DOHH2 (cell line): ENCODE results near the gene TCP11L1.

Experiments
- H3F3A ChIP-seq: fragments of 200-600 bp; sonication (generic), shearing (Covaris generic); 2 replicates; pipeline ENCODE4 v1.6.0; 2016; ENCODE audit warnings: antibody characterized with exemption, mild to moderate bottlenecking; ENCODE audit not compliant: control insufficient read depth, insufficient read depth
- H3K27ac ChIP-seq: fragments of 200-600 bp; sonication (generic); 2 replicates; pipeline ENCODE4 v1.5.1; 2014; ENCODE audit warnings: low read depth, mild to moderate bottlenecking, low read length, moderate library complexity
- H3K27me3 ChIP-seq: fragments of 200-600 bp; sonication (generic); 2 replicates; pipeline ENCODE4 v1.6.1; 2014; ENCODE audit warnings: mild to moderate bottlenecking, low read length, mixed read lengths; ENCODE audit not compliant: control insufficient read depth
- H3K36me3 ChIP-seq: fragments of 200-600 bp; sonication (generic); 2 replicates; pipeline ENCODE4 v1.6.1; 2014; ENCODE audit warnings: mild to moderate bottlenecking, low read length, moderate library complexity, mixed read lengths; ENCODE audit not compliant: control insufficient read depth
- H3K4me1 ChIP-seq: fragments of 200-600 bp; sonication (generic); 2 replicates; pipeline ENCODE4 v1.6.1; 2014; ENCODE audit warnings: mild to moderate bottlenecking, low read length, mixed read lengths; ENCODE audit not compliant: control insufficient read depth
- H3K4me2 ChIP-seq: fragments of 200-600 bp; sonication (generic); 2 replicates; pipeline ENCODE4 v1.6.0; 2014; ENCODE audit warnings: mild to moderate bottlenecking, low read length, moderate library complexity
- H3K4me3 ChIP-seq: fragments of 200-600 bp; sonication (generic); 2 replicates; pipeline ENCODE4 v1.5.1; 2014; ENCODE audit warnings: mild to moderate bottlenecking, low read length, mixed read lengths
- H3K79me2 ChIP-seq: fragments of 200-600 bp; sonication (generic); 2 replicates; pipeline ENCODE4 v1.6.1; 2014; ENCODE audit warnings: mild to moderate bottlenecking, low read length, mixed read lengths; ENCODE audit not compliant: control insufficient read depth
- H3K9me2 ChIP-seq: fragments of 200-600 bp; sonication (generic); replicated peaks from 2 replicates; pipeline ENCODE4 v1.6.1; 2014; ENCODE audit warnings: mild to moderate bottlenecking, low read length, mixed read lengths; ENCODE audit not compliant: control insufficient read depth
- H3K9me3 ChIP-seq: fragments of 200-600 bp; sonication (generic); 2 replicates; pipeline ENCODE4 v1.6.1; 2014; ENCODE audit warnings: antibody characterized with exemption, low read length, mixed read lengths; ENCODE audit not compliant: control insufficient read depth, insufficient read depth
- H4K20me1 ChIP-seq: fragments of 200-600 bp; sonication (generic); 2 replicates; pipeline ENCODE4 v1.6.0; 2014; ENCODE audit warnings: low read depth, mild to moderate bottlenecking, antibody characterized with exemption, low read length, moderate library complexity; ENCODE audit not compliant: control insufficient read depth, insufficient read depth
- EZH2phosphoT487 ChIP-seq: fragments of 200-600 bp; sonication (generic); IDR thresholded peaks from 2 replicates; pipeline ENCODE4 v1.6.1; 2017; ENCODE audit warnings: borderline replicate concordance, mild to moderate bottlenecking, antibody characterized with exemption, low read length, moderate library complexity, mixed read lengths
- TF ChIP-seq, protein P1 (sequence below): fragments of 200-600 bp; sonication (generic); IDR thresholded peaks from one replicate; pipeline ENCODE4 v1.5.1; 2014; ENCODE audit warnings: antibody characterized with exemption, mild to moderate bottlenecking, low read depth, low read length; ENCODE audit not compliant: poor library complexity, severe bottlenecking

TCP11L1 gene

DNA sequence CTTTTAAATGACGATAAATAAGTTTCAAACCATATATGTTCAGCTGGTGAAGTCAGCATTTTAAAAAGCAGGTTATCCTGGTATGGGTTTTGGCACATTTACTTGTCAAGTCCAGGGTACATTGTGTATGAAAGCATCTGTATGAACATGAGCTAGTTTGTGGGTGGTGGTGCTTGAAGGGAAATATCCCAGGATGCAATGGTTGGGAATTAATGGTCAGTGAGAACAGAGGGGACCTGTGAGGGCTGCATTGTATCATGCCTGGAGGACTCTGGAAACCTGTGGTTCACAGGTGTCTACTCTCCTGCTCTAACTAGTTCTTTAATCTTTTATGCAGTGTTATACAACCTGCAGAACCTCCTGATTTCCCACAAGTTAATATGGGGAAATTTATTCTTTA is 17.9 kb upstream of the TCP11L1 start:
- H3K27ac ChIP-seq: no peak overlapping the region
- peaks cover 29% of the 10 kb centered on the region; the same call in 1 of the 2 replicates for H3K27me3 ChIP-seq
- no peaks in the 10 kb centered on the region for H3K9me2 ChIP-seq
- no peaks in the 10 kb centered on the region for H3K9me3 ChIP-seq
- H3K4me3 ChIP-seq: no peak overlapping the region
- TF ChIP-seq, protein P1, sequence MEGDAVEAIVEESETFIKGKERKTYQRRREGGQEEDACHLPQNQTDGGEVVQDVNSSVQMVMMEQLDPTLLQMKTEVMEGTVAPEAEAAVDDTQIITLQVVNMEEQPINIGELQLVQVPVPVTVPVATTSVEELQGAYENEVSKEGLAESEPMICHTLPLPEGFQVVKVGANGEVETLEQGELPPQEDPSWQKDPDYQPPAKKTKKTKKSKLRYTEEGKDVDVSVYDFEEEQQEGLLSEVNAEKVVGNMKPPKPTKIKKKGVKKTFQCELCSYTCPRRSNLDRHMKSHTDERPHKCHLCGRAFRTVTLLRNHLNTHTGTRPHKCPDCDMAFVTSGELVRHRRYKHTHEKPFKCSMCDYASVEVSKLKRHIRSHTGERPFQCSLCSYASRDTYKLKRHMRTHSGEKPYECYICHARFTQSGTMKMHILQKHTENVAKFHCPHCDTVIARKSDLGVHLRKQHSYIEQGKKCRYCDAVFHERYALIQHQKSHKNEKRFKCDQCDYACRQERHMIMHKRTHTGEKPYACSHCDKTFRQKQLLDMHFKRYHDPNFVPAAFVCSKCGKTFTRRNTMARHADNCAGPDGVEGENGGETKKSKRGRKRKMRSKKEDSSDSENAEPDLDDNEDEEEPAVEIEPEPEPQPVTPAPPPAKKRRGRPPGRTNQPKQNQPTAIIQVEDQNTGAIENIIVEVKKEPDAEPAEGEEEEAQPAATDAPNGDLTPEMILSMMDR: no peak
- no peak for TF ChIP-seq EZH2phosphoT487
- H3F3A ChIP-seq: no peaks in the 10 kb centered on the region
- no peaks in the 10 kb centered on the region for H3K79me2 ChIP-seq
- no peak overlapping the region for H3K4me2 ChIP-seq
- no peaks in the 10 kb centered on the region for H3K36me3 ChIP-seq
- no peaks in the 10 kb centered on the region for H4K20me1 ChIP-seq
- H3K4me1 ChIP-seq: no peaks in the 10 kb centered on the region

DNA sequence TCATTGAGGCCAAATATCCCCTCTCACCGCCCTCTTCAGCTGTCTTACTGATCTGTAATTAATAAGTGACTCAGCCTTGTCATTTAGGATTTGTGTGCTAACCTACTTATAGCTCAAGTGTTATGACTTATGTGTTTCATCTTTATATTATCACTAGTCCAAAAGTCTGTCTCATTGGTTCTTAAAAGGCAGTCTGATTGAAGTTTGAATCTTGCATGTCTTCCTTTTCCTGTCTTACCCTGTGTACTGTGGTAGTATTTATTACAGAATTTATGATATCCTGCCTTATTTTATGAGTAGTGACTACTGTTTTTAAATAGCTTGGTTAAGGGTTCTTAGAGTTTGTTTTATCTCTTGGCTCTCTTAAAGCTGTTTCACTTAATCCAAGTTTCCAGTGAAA is 17.4 kb upstream of the TCP11L1 start:
- no peaks in the 10 kb centered on the region for H3F3A ChIP-seq

DNA sequence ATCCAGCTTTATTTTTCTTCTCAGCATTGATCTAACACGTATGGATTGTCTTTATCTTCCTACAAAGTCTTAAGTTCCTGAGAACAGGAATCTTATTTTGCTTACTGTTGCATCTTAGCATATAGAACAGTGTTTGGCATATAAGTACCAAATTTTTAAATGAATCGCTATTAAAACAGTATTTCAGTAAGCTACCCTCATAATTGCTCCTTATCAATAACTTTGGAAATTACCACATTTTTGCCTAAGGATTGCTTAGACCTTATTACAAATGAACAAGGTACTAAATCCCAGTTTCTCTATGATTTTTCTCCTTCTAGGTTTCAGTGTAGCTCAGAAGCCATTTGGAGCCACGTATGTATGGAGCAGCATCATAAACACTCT is 14.0 kb upstream of the TCP11L1 start:
- Histone ChIP-seq H4K20me1 (no peaks in the 10 kb centered on the region), H3K4me3 (no peak overlapping the region), H3K27me3 (peaks cover 20% of the 10 kb centered on the region; the same call in 1 of the 2 replicates), H3K4me2 (no peak overlapping the region), H3K79me2 (no peaks in the 10 kb centered on the region), H3F3A (no peaks in the 10 kb centered on the region), H3K36me3 (no peaks in the 10 kb centered on the region), H3K27ac (no peak overlapping the region), H3K9me3 (no peaks in the 10 kb centered on the region), H3K9me2 (no peaks in the 10 kb centered on the region), H3K4me1 (no peaks in the 10 kb centered on the region)
- TF ChIP-seq, protein P1: no peak
- TF ChIP-seq EZH2phosphoT487: no peak

More for the DNA sequence above, 17.4 kb upstream of the TCP11L1 start:
- Histone ChIP-seq H3K79me2 (no peaks in the 10 kb centered on the region), H3K9me2 (no peaks in the 10 kb centered on the region), H3K27me3 (peaks cover 28% of the 10 kb centered on the region; the same call in 1 of the 2 replicates), H3K9me3 (no peaks in the 10 kb centered on the region), H4K20me1 (no peaks in the 10 kb centered on the region), H3K36me3 (no peaks in the 10 kb centered on the region), H3K4me3 (no peak overlapping the region), H3K27ac (no peak overlapping the region), H3K4me2 (no peak overlapping the region), H3K4me1 (no peaks in the 10 kb centered on the region)
- TF ChIP-seq EZH2phosphoT487: no peak
- TF ChIP-seq, protein P1: no peak
